Measurements from ENCODE around the gene SLX4IP. TPM values are rescaled to one million over a fixed set of nuclear protein-coding genes. Genes with fewer than 3 reads are reported as not detected.
A peak's percentile ranks its signal among the peaks of the same experiment; 100 is the strongest.

Gene SLX4IP
- total RNA-seq, 1 experiment from 2014 or later, result 7.4 TPM

DNA sequence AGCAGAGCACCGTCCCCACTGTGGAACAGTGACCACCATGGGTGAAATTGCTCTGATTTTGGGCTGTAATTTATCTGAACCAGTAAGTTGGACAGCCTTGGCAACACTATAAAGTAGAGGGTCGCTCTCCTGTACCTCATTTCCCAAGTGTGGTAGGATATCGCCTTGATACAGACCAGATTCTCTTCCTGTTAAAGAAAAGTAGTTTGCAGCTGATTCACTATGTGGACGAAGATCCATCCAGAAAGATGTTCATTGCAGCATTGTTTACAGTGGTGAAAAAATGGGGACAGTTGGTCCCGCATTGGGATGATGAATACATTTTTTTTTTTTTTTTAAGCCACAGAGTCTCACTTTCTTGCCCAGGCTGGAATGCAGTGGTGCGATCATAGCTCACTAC lies 74.3 kb downstream of the SLX4IP start:
- Mint-ChIP-seq H3K4me3 (no peak overlapping the region), H3K27ac (no peak overlapping the region), H3K27me3 (ENCODE audit: low read depth) (no peaks in the 10 kb centered on the region), H3K4me1 (peaks cover 46% of the 10 kb centered on the region), H3K36me3 (peaks cover 3% of the 10 kb centered on the region; the same call in 1 of the 2 replicates), H3K9me3 (peaks cover 4% of the 10 kb centered on the region; the same call in 1 of the 2 replicates)
- CTCF ChIA-PET, result interaction anchor here (0.9 kb wide), 1 partner anchor 75 kb away, joined by 3 read pairs; the partner anchor contains the start of genes MKKS and SLX4IP
- no peak for DNase-seq (ENCODE audit: low spot score)
- no peak for ATAC-seq
- POLR2A ChIA-PET, result no interaction called here
- TF ChIP-seq ELF4 (CRISPR knock-in tag; IDR thresholded peaks at IDR 0.05; ENCODE audit: low read depth) (no peak), FOXK1 (CRISPR knock-in tag; IDR thresholded peaks at IDR 0.05) (no peak), ZNF121 (CRISPR knock-in tag; IDR thresholded peaks at IDR 0.05) (0 out of 2 replicates have a peak, but pooled peaks have one; percentile 24), MYBL2 (CRISPR knock-in tag; IDR thresholded peaks at IDR 0.05) (no peak), JAZF1 (CRISPR knock-in tag; IDR thresholded peaks at IDR 0.05) (no peak), KAT7 (CRISPR knock-in tag; IDR thresholded peaks at IDR 0.05; ENCODE audit: borderline replicate concordance) (no peak)
- TF ChIP-seq, protein P1, sequence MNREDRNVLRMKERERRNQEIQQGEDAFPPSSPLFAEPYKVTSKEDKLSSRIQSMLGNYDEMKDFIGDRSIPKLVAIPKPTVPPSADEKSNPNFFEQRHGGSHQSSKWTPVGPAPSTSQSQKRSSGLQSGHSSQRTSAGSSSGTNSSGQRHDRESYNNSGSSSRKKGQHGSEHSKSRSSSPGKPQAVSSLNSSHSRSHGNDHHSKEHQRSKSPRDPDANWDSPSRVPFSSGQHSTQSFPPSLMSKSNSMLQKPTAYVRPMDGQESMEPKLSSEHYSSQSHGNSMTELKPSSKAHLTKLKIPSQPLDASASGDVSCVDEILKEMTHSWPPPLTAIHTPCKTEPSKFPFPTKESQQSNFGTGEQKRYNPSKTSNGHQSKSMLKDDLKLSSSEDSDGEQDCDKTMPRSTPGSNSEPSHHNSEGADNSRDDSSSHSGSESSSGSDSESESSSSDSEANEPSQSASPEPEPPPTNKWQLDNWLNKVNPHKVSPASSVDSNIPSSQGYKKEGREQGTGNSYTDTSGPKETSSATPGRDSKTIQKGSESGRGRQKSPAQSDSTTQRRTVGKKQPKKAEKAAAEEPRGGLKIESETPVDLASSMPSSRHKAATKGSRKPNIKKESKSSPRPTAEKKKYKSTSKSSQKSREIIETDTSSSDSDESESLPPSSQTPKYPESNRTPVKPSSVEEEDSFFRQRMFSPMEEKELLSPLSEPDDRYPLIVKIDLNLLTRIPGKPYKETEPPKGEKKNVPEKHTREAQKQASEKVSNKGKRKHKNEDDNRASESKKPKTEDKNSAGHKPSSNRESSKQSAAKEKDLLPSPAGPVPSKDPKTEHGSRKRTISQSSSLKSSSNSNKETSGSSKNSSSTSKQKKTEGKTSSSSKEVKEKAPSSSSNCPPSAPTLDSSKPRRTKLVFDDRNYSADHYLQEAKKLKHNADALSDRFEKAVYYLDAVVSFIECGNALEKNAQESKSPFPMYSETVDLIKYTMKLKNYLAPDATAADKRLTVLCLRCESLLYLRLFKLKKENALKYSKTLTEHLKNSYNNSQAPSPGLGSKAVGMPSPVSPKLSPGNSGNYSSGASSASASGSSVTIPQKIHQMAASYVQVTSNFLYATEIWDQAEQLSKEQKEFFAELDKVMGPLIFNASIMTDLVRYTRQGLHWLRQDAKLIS (CRISPR knock-in tag; IDR thresholded peaks at IDR 0.05; ENCODE audit: borderline replicate concordance), result no peak
- TF ChIP-seq, protein P2, sequence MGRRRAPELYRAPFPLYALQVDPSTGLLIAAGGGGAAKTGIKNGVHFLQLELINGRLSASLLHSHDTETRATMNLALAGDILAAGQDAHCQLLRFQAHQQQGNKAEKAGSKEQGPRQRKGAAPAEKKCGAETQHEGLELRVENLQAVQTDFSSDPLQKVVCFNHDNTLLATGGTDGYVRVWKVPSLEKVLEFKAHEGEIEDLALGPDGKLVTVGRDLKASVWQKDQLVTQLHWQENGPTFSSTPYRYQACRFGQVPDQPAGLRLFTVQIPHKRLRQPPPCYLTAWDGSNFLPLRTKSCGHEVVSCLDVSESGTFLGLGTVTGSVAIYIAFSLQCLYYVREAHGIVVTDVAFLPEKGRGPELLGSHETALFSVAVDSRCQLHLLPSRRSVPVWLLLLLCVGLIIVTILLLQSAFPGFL (CRISPR knock-in tag; IDR thresholded peaks at IDR 0.05; ENCODE audit: borderline replicate concordance), result no peak

DNA sequence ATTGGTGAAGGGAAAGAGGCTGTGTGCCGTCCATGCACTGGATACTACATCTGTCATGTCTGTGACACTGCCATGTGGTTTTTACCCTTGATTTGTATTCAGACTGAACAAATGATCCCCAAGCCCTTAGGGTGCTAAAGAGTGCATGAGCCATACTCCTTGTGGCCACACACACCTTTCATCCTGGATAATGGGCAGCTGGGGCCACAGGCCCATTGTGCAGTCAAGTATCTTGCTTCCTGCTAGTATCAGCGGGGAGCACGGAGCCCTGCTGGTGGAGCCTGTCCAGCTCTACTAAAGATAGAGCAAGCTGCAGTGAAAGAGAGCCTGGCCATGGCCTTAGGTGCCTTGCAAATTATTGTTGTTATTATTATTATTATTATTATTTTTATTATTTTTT lies 75.1 kb downstream of the SLX4IP start:
- peak; percentile 36; the same call in 1 of the 2 replicates for TF ChIP-seq ZNF423 (CRISPR knock-in tag; IDR thresholded peaks at IDR 0.05)
- TF ChIP-seq, protein P3, sequence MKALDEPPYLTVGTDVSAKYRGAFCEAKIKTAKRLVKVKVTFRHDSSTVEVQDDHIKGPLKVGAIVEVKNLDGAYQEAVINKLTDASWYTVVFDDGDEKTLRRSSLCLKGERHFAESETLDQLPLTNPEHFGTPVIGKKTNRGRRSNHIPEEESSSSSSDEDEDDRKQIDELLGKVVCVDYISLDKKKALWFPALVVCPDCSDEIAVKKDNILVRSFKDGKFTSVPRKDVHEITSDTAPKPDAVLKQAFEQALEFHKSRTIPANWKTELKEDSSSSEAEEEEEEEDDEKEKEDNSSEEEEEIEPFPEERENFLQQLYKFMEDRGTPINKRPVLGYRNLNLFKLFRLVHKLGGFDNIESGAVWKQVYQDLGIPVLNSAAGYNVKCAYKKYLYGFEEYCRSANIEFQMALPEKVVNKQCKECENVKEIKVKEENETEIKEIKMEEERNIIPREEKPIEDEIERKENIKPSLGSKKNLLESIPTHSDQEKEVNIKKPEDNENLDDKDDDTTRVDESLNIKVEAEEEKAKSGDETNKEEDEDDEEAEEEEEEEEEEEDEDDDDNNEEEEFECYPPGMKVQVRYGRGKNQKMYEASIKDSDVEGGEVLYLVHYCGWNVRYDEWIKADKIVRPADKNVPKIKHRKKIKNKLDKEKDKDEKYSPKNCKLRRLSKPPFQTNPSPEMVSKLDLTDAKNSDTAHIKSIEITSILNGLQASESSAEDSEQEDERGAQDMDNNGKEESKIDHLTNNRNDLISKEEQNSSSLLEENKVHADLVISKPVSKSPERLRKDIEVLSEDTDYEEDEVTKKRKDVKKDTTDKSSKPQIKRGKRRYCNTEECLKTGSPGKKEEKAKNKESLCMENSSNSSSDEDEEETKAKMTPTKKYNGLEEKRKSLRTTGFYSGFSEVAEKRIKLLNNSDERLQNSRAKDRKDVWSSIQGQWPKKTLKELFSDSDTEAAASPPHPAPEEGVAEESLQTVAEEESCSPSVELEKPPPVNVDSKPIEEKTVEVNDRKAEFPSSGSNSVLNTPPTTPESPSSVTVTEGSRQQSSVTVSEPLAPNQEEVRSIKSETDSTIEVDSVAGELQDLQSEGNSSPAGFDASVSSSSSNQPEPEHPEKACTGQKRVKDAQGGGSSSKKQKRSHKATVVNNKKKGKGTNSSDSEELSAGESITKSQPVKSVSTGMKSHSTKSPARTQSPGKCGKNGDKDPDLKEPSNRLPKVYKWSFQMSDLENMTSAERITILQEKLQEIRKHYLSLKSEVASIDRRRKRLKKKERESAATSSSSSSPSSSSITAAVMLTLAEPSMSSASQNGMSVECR (CRISPR knock-in tag; IDR thresholded peaks at IDR 0.05; ENCODE audit: borderline replicate concordance), result no peak
- TF ChIP-seq, protein P4, sequence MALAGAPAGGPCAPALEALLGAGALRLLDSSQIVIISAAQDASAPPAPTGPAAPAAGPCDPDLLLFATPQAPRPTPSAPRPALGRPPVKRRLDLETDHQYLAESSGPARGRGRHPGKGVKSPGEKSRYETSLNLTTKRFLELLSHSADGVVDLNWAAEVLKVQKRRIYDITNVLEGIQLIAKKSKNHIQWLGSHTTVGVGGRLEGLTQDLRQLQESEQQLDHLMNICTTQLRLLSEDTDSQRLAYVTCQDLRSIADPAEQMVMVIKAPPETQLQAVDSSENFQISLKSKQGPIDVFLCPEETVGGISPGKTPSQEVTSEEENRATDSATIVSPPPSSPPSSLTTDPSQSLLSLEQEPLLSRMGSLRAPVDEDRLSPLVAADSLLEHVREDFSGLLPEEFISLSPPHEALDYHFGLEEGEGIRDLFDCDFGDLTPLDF (CRISPR knock-in tag; IDR thresholded peaks at IDR 0.05), result no peak
- TF ChIP-seq, protein P5, sequence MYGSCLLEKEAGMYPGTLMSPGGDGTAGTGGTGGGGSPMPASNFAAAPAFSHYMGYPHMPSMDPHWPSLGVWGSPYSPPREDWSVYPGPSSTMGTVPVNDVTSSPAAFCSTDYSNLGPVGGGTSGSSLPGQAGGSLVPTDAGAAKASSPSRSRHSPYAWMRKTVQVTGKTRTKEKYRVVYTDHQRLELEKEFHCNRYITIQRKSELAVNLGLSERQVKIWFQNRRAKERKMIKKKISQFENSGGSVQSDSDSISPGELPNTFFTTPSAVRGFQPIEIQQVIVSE (CRISPR knock-in tag; IDR thresholded peaks at IDR 0.05; ENCODE audit: borderline replicate concordance), result no peak
- H3K4me1 Mint-ChIP-seq, result peaks cover 46% of the 10 kb centered on the region
- DNase-seq (ENCODE audit: low spot score), result no peak
- ChIA-PET CTCF (interaction anchor here (0.9 kb wide), 1 partner anchor 76 kb away, joined by 3 read pairs; the partner anchor contains the start of genes MKKS and SLX4IP), POLR2A (no interaction called here)
- no peak overlapping the region for H3K4me3 Mint-ChIP-seq
- H3K9me3 Mint-ChIP-seq, result peaks cover 4% of the 10 kb centered on the region; the same call in 1 of the 2 replicates
- peaks cover 3% of the 10 kb centered on the region; the same call in 1 of the 2 replicates for H3K36me3 Mint-ChIP-seq
- ATAC-seq, result peak; percentile 40
- no peak overlapping the region for H3K27ac Mint-ChIP-seq
- no peaks in the 10 kb centered on the region for H3K27me3 Mint-ChIP-seq (ENCODE audit: low read depth)

Measured in WTC11 (cell line).